ENCODE results near the gene TFPI2. TPM values are rescaled to one million over a fixed set of nuclear protein-coding genes. Genes with fewer than 3 reads are reported as not detected.

The TFPI2 gene
- total RNA-seq, 1 experiment from 2014 or later = 4.4 TPM

DNA sequence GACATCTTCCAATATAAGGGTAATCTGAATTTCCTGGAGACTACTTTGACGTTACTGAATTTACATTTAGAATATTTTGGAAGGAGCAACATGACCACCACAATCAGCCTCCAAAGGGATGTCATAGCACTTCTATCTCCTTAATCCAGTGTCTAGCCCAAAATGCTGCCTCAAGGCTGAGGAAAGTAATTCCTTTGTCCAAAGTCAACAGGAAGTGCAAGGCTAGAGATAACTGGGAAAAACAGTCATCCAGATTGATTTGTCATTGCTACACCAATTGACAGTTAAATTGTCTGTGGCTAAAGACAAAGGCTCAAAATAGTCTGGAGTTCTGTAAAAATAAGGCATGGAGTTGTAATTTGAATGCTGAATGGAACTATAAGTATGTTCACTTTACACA lies 3.9 kb upstream of the TFPI2 start:
- Histone ChIP-seq H2AFZ (ENCODE audit: low read length) (no peak overlapping the region), H3K14ac (ENCODE audit: insufficient read depth, low read length) (no peak overlapping the region), H3K27ac (ENCODE audit: insufficient read length, low read depth, low read length) (no peak overlapping the region), H3K23me2 (ENCODE audit: insufficient read length, low read depth, low read length, poor library complexity, severe bottlenecking) (peaks cover 10% of the 10 kb centered on the region), H3K9me3 (ENCODE audit: control insufficient read depth, low read depth, low read length) (no peaks in the 10 kb centered on the region), H3K18ac (ENCODE audit: insufficient read length, low read depth, low read length) (no peak overlapping the region), H4K5ac (ENCODE audit: insufficient read length, low read depth, low read length) (no peak overlapping the region), H3K23ac (ENCODE audit: insufficient read length, low read depth, low read length) (no peak overlapping the region), H3K4me1 (ENCODE audit: insufficient read depth, low read length) (no peaks in the 10 kb centered on the region), H3K4me2 (ENCODE audit: insufficient read depth, insufficient read length, low read length) (no peak overlapping the region), H3K9ac (ENCODE audit: extremely low read depth, insufficient read length, low read length) (no peak overlapping the region), H2BK15ac (ENCODE audit: low read depth, low read length) (no peak overlapping the region), H2BK5ac (ENCODE audit: insufficient read length, low read length) (no peak overlapping the region), H2BK12ac (ENCODE audit: insufficient read length, low read depth, low read length) (no peak overlapping the region), H2BK120ac (ENCODE audit: low read depth, low read length, poor library complexity, severe bottlenecking) (no peak overlapping the region), H3K79me2 (ENCODE audit: insufficient read depth, low read length) (no peaks in the 10 kb centered on the region), H4K91ac (ENCODE audit: insufficient read length, low read depth, low read length) (no peak overlapping the region), H3T11ph (ENCODE audit: low read length) (no peak overlapping the region), H4K20me1 (ENCODE audit: control insufficient read depth, insufficient read depth, insufficient read length) (no peaks in the 10 kb centered on the region), H2BK20ac (ENCODE audit: low read depth, low read length, poor library complexity, severe bottlenecking) (no peak overlapping the region), H3K27me3 (ENCODE audit: insufficient read depth, low read length) (peaks cover 2% of the 10 kb centered on the region), H2AK5ac (ENCODE audit: insufficient read length, low read length) (no peak overlapping the region), H3K79me1 (ENCODE audit: insufficient read depth, low read depth, low read length, poor library complexity, severe bottlenecking) (no peaks in the 10 kb centered on the region), H3K56ac (ENCODE audit: insufficient read length, low read depth, low read length) (no peak overlapping the region), H3K4ac (ENCODE audit: low read depth, low read length) (no peak overlapping the region), H4K8ac (replicated peaks; ENCODE audit: insufficient read length, low read depth, low read length) (no peak overlapping the region)
- no peaks in the 10 kb centered on the region for H3K36me3 Mint-ChIP-seq (ENCODE audit: insufficient read depth in 1 of 3, low read depth in 3 of 3)
- peaks cover 6 to 7% of the 10 kb centered on the region in 2 experiments; a peak in 2 of 4 replicates for H3K4me1 Mint-ChIP-seq
- H3K27ac Mint-ChIP-seq = no peak overlapping the region
- peaks cover 39% of the 10 kb centered on the region for H3K27me3 Mint-ChIP-seq (ENCODE audit: low read depth)
- peaks cover 0 to 2% of the 10 kb centered on the region in 2 experiments; a peak in 1 of 5 replicates for H3K9me3 Mint-ChIP-seq
- TF ChIP-seq, protein P1, sequence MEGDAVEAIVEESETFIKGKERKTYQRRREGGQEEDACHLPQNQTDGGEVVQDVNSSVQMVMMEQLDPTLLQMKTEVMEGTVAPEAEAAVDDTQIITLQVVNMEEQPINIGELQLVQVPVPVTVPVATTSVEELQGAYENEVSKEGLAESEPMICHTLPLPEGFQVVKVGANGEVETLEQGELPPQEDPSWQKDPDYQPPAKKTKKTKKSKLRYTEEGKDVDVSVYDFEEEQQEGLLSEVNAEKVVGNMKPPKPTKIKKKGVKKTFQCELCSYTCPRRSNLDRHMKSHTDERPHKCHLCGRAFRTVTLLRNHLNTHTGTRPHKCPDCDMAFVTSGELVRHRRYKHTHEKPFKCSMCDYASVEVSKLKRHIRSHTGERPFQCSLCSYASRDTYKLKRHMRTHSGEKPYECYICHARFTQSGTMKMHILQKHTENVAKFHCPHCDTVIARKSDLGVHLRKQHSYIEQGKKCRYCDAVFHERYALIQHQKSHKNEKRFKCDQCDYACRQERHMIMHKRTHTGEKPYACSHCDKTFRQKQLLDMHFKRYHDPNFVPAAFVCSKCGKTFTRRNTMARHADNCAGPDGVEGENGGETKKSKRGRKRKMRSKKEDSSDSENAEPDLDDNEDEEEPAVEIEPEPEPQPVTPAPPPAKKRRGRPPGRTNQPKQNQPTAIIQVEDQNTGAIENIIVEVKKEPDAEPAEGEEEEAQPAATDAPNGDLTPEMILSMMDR (conservative IDR thresholded peaks at IDR 0.05) = no peak
- no peak overlapping the region for H3K4me3 Mint-ChIP-seq
- WGBS (ENCODE audit: extremely low coverage, insufficient read length, low lambda C conversion rate) = no CpG with 5 or more reads among the region's 1 CpG
- DNase-seq = no peak
